GM18907 (cell line): ENCODE results near the gene TUBA4B.

ENCODE experiments used
- ATAC-seq: cut with Tn5 transposase; IDR thresholded peaks from one replicate; pipeline ENCODE4 v1.9.1; 2021; ENCODE audit warnings: mild to moderate bottlenecking, moderate library complexity; ENCODE audit not compliant: unreplicated experiment

Gene TUBA4B

DNA sequence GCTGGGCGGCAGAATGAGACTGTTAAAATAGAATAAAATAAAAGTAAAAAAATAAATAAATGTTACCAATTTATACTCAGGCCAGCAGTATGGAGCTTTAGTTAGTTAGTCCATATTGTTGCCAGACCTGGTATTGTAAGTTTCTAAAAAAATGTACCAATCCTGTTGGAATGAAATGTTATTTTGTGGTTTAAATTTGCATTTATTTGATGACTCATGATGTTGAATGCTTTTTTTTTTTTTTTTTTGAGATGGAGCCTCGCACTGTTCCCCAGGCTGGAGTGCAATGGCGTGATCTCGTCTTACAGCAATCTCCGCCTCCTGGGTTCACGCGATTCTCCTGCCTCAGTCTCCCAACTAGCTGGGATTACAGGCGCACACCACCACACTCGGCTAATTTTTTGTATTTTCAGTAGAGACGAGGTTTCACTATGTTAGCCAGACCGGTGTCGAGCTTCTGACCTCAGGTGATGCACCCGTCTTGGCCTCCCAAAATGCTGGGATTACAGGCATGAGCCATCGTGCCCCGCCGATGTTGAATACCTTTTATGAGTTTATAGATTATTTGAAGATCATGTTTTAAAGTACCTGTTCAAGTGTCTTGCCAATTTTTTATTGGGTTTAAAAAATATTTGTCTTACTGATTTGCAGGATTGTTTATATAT is 61.9 kb downstream of the TUBA4B start:
- ATAC-seq, result no peak
